ENCODE results near the gene ADM2.

DNA sequence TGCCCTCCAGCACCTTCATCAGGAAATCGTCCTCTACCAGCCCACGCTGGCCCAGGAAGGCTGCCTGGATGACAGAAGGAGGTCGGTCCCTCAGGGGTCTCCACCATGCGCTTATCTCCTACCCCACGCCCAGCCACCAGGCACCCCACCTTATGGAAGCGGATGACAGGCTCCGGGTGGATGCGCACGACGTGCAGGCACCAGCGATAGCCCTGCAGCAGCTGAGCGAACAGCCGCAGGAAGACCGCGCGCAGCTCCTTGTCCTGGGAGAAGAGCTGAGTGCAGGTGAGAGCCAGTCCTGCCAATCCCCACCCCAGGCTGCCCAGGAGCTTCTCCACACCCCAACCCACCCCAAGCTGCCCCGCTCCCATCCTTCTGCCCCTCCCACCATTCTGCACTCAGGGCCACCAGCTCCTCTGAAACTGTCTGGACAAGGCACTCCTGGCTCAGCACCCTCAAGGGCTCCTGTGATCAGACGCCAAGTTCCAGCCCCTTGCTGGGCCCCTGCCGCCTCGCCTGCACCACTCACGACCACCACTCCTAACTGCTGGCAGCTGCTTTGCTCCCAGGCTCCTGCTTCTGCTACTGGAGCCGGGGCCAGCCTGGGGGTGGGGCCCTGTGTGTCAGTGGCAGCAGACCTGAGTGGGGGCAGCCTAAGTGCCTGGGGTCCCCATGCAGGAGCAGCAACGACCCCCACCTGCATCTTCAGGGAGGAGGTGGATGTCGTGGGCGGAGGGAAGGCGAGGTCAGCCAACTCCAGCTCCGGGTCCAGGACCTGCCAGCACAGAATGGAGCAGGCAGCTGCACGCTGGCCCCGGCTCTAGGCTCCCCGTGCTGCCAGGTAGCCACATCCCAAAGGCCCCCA, 16.0 kb upstream of the ADM2 start:
- TF ChIP-seq, protein P1, sequence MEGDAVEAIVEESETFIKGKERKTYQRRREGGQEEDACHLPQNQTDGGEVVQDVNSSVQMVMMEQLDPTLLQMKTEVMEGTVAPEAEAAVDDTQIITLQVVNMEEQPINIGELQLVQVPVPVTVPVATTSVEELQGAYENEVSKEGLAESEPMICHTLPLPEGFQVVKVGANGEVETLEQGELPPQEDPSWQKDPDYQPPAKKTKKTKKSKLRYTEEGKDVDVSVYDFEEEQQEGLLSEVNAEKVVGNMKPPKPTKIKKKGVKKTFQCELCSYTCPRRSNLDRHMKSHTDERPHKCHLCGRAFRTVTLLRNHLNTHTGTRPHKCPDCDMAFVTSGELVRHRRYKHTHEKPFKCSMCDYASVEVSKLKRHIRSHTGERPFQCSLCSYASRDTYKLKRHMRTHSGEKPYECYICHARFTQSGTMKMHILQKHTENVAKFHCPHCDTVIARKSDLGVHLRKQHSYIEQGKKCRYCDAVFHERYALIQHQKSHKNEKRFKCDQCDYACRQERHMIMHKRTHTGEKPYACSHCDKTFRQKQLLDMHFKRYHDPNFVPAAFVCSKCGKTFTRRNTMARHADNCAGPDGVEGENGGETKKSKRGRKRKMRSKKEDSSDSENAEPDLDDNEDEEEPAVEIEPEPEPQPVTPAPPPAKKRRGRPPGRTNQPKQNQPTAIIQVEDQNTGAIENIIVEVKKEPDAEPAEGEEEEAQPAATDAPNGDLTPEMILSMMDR (IDR thresholded peaks at IDR 0.05), result no peak
- no peak for TF ChIP-seq POLR2A (IDR thresholded peaks at IDR 0.05; ENCODE audit: low read depth)
- TF ChIP-seq POLR2AphosphoS5 (IDR thresholded peaks at IDR 0.05), result no peak
- TF ChIP-seq EP300 (IDR thresholded peaks at IDR 0.05), result no peak

Data from esophagus muscularis mucosa (tissue), 4 donors.